ENCODE data around the gene NEUROG1. TPM values are rescaled to one million over a fixed set of nuclear protein-coding genes. Genes with fewer than 3 reads are reported as not detected.

The NEUROG1 gene
- total and polyA plus RNA-seq, 2 experiments from 2014 or later, result 0.16 TPM; not detected in 1

DNA sequence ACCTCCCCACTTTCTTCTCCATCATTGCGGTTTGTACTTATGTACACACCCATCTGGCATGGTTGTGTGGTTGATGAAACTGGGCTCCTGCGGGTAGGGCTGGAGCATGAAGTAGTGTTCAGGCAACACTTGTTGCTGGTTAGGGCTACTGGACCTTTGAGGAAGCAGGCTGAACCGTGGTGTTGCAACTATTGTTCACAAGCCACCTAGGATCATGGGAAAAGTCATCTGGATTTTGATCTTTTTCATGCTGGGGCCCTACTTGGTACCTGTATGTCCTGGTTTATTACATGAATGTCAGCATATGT lies 43.5 kb downstream of the NEUROG1 start (continued):
- TF ChIP-seq, protein P1, sequence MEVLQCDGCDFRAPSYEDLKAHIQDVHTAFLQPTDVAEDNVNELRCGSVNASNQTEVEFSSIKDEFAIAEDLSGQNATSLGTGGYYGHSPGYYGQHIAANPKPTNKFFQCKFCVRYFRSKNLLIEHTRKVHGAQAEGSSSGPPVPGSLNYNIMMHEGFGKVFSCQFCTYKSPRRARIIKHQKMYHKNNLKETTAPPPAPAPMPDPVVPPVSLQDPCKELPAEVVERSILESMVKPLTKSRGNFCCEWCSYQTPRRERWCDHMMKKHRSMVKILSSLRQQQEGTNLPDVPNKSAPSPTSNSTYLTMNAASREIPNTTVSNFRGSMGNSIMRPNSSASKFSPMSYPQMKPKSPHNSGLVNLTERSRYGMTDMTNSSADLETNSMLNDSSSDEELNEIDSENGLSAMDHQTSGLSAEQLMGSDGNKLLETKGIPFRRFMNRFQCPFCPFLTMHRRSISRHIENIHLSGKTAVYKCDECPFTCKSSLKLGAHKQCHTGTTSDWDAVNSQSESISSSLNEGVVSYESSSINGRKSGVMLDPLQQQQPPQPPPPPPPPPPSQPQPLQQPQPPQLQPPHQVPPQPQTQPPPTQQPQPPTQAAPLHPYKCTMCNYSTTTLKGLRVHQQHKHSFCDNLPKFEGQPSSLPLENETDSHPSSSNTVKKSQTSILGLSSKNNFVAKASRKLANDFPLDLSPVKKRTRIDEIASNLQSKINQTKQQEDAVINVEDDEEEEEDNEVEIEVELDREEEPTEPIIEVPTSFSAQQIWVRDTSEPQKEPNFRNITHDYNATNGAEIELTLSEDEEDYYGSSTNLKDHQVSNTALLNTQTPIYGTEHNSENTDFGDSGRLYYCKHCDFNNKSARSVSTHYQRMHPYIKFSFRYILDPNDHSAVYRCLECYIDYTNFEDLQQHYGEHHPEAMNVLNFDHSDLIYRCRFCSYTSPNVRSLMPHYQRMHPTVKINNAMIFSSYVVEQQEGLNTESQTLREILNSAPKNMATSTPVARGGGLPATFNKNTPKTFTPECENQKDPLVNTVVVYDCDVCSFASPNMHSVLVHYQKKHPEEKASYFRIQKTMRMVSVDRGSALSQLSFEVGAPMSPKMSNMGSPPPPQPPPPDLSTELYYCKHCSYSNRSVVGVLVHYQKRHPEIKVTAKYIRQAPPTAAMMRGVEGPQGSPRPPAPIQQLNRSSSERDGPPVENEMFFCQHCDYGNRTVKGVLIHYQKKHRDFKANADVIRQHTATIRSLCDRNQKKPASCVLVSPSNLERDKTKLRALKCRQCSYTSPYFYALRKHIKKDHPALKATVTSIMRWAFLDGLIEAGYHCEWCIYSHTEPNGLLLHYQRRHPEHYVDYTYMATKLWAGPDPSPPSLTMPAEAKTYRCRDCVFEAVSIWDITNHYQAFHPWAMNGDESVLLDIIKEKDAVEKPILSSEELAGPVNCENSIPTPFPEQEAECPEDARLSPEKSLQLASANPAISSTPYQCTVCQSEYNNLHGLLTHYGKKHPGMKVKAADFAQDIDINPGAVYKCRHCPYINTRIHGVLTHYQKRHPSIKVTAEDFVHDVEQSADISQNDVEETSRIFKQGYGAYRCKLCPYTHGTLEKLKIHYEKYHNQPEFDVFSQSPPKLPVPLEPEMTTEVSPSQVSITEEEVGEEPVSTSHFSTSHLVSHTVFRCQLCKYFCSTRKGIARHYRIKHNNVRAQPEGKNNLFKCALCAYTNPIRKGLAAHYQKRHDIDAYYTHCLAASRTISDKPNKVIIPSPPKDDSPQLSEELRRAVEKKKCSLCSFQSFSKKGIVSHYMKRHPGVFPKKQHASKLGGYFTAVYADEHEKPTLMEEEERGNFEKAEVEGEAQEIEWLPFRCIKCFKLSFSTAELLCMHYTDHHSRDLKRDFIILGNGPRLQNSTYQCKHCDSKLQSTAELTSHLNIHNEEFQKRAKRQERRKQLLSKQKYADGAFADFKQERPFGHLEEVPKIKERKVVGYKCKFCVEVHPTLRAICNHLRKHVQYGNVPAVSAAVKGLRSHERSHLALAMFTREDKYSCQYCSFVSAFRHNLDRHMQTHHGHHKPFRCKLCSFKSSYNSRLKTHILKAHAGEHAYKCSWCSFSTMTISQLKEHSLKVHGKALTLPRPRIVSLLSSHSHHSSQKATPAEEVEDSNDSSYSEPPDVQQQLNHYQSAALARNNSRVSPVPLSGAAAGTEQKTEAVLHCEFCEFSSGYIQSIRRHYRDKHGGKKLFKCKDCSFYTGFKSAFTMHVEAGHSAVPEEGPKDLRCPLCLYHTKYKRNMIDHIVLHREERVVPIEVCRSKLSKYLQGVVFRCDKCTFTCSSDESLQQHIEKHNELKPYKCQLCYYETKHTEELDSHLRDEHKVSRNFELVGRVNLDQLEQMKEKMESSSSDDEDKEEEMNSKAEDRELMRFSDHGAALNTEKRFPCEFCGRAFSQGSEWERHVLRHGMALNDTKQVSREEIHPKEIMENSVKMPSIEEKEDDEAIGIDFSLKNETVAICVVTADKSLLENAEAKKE (CRISPR knock-in tag; IDR thresholded peaks at IDR 0.05), result no peak
- TF ChIP-seq EZH2phosphoT487 (IDR thresholded peaks at IDR 0.05; ENCODE audit: unreplicated experiment) (no peak), POLR2AphosphoS5 (IDR thresholded peaks at IDR 0.05; ENCODE audit: low read depth) (no peak), STAT1 (IDR thresholded peaks at IDR 0.05; ENCODE audit: unreplicated experiment) (no peak), JUNB (IDR thresholded peaks at IDR 0.05; ENCODE audit: unreplicated experiment) (no peak), EZH2 (IDR thresholded peaks at IDR 0.05; ENCODE audit: low read depth, unreplicated experiment) (no peak)
- TF ChIP-seq, protein P2, sequence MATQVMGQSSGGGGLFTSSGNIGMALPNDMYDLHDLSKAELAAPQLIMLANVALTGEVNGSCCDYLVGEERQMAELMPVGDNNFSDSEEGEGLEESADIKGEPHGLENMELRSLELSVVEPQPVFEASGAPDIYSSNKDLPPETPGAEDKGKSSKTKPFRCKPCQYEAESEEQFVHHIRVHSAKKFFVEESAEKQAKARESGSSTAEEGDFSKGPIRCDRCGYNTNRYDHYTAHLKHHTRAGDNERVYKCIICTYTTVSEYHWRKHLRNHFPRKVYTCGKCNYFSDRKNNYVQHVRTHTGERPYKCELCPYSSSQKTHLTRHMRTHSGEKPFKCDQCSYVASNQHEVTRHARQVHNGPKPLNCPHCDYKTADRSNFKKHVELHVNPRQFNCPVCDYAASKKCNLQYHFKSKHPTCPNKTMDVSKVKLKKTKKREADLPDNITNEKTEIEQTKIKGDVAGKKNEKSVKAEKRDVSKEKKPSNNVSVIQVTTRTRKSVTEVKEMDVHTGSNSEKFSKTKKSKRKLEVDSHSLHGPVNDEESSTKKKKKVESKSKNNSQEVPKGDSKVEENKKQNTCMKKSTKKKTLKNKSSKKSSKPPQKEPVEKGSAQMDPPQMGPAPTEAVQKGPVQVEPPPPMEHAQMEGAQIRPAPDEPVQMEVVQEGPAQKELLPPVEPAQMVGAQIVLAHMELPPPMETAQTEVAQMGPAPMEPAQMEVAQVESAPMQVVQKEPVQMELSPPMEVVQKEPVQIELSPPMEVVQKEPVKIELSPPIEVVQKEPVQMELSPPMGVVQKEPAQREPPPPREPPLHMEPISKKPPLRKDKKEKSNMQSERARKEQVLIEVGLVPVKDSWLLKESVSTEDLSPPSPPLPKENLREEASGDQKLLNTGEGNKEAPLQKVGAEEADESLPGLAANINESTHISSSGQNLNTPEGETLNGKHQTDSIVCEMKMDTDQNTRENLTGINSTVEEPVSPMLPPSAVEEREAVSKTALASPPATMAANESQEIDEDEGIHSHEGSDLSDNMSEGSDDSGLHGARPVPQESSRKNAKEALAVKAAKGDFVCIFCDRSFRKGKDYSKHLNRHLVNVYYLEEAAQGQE (IDR thresholded peaks at IDR 0.05; ENCODE audit: unreplicated experiment), result no peak
